Neuronal stem cell (in vitro differentiated cells): ENCODE results near the gene SORT1.

Experiments used
- DNase-seq: peaks from one replicate; pipeline ENCODE4 v3.0.0-alpha.2; 2013; ENCODE audit warnings: low spot score
- H2AFZ ChIP-seq: one replicate; pipeline ENCODE4 v1.6.1; 2013; ENCODE audit warnings: mild to moderate bottlenecking, low read length, inconsistent platforms
- H2AK5ac ChIP-seq: 2 replicates; pipeline ENCODE4 v1.6.1; 2013; ENCODE audit warnings: low read depth, mild to moderate bottlenecking, inconsistent platforms, low read length, moderate library complexity, mixed read lengths
- H2BK120ac ChIP-seq: 2 replicates; pipeline ENCODE4 v1.6.1; 2013; ENCODE audit warnings: low read depth, mild to moderate bottlenecking, inconsistent platforms, low read length, moderate library complexity, mixed read lengths
- H2BK12ac ChIP-seq: one replicate; pipeline ENCODE4 v1.6.1; 2013; ENCODE audit warnings: low read length, inconsistent platforms
- H2BK15ac ChIP-seq: 2 replicates; pipeline ENCODE4 v1.6.1; 2013; ENCODE audit warnings: mild to moderate bottlenecking, low read length, inconsistent platforms, mixed read lengths
- H2BK5ac ChIP-seq: one replicate; pipeline ENCODE4 v1.6.1; 2013; ENCODE audit warnings: inconsistent platforms, mild to moderate bottlenecking, low read length, moderate library complexity
- H3K14ac ChIP-seq: one replicate; pipeline ENCODE4 v1.6.1; 2013; ENCODE audit warnings: low read length, inconsistent platforms
- H3K18ac ChIP-seq: 2 replicates; pipeline ENCODE4 v1.6.1; 2013; ENCODE audit warnings: low read length, inconsistent platforms
- H3K23ac ChIP-seq: 2 replicates; pipeline ENCODE4 v1.6.1; 2013; ENCODE audit warnings: low read depth, mild to moderate bottlenecking, mixed read lengths, low read length, inconsistent platforms; ENCODE audit not compliant: poor library complexity
- H3K27ac ChIP-seq: replicated peaks from 3 replicates; pipeline ENCODE4 v1.5.1; 2013; ENCODE audit warnings: low read length, inconsistent platforms
- H3K27me3 ChIP-seq, 3 experiments: 2 replicates each; pipeline ENCODE4 v1.6.1; 2013; ENCODE audit warnings: low read length in 3 of 3, mild to moderate bottlenecking in 2 of 3, inconsistent platforms in 1 of 3, low read depth in 1 of 3, mixed read lengths in 1 of 3, moderate library complexity in 1 of 3; ENCODE audit not compliant: control insufficient read depth in 3 of 3, insufficient read depth in 3 of 3
- H3K36me3 ChIP-seq, 2 donors: replicated peaks in 1 of 2; 2 replicates each; pipeline ENCODE4 v1.6.1; 2013; ENCODE audit warnings: low read length in 2 of 2; ENCODE audit not compliant: control insufficient read depth in 2 of 2, insufficient read depth in 2 of 2
- H3K4ac ChIP-seq: 2 replicates; pipeline ENCODE4 v1.6.1; 2013; ENCODE audit warnings: inconsistent platforms, mild to moderate bottlenecking, low read length, moderate library complexity
- H3K4me1 ChIP-seq, 2 donors: 1 replicate in 1 of 2; 2 replicates in 1 of 2; pipeline ENCODE4 v1.6.1; 2013; ENCODE audit warnings: low read length in 2 of 2, low read depth in 1 of 2; ENCODE audit not compliant: control insufficient read depth in 2 of 2, insufficient read depth in 1 of 2
- H3K4me2 ChIP-seq: one replicate; pipeline ENCODE4 v1.6.1; 2013; ENCODE audit warnings: mild to moderate bottlenecking, low read length, inconsistent platforms; ENCODE audit not compliant: insufficient read depth, poor library complexity, severe bottlenecking
- H3K4me3 ChIP-seq, 2 donors: 2 replicates each; pipeline ENCODE4 v1.5.1; 2013; ENCODE audit warnings: low read length in 2 of 2, mild to moderate bottlenecking in 2 of 2, inconsistent platforms in 1 of 2, moderate library complexity in 1 of 2
- H3K79me1 ChIP-seq: one replicate; pipeline ENCODE4 v1.6.1; 2013; ENCODE audit warnings: low read depth, mild to moderate bottlenecking, inconsistent platforms, low read length, moderate library complexity
- H3K9ac ChIP-seq: one replicate; pipeline ENCODE4 v1.6.1; 2013; ENCODE audit warnings: mild to moderate bottlenecking, low read depth, low read length, inconsistent platforms; ENCODE audit not compliant: poor library complexity
- H3K9me3 ChIP-seq, 2 donors: replicated peaks in 1 of 2; 2 replicates each; pipeline versions ENCODE3 to v1.6.1; 2013; ENCODE audit warnings: low read length in 2 of 2, mild to moderate bottlenecking in 2 of 2, inconsistent platforms in 1 of 2, low read depth in 1 of 2, mixed read lengths in 1 of 2, moderate library complexity in 1 of 2; ENCODE audit not compliant: control insufficient read depth in 2 of 2, insufficient read depth in 1 of 2
- H4K8ac ChIP-seq: one replicate; pipeline ENCODE4 v1.6.1; 2013; ENCODE audit warnings: low read depth, mild to moderate bottlenecking, inconsistent platforms, low read length, moderate library complexity
- H4K91ac ChIP-seq: one replicate; pipeline ENCODE4 v1.6.1; 2013; ENCODE audit warnings: low read length, low read depth, mild to moderate bottlenecking, inconsistent platforms; ENCODE audit not compliant: poor library complexity
- WGBS, 2 donors: extraction: QIAGEN DNeasy Blood & Tissue Kit; methylation state at CpG; one replicate each; pipeline ENCODE4 v1.1.7; 2013; ENCODE audit warnings: missing lambda C conversion rate in 2 of 2, mixed read lengths in 1 of 2; ENCODE audit not compliant: insufficient read length in 2 of 2, insufficient replicate concordance in 1 of 2; ENCODE audit errors: extremely low coverage in 2 of 2; 5-methylcytosine and 5-hydroxymethylcytosine counted together

Gene SORT1

GRCh38 chr1:109372281-109372680 lies 25.4 kb downstream of the SORT1 start:
- H3K27ac ChIP-seq = no peak overlapping the region
- H2BK120ac ChIP-seq = no peak overlapping the region
- H2BK5ac ChIP-seq = no peak overlapping the region
- H3K9ac ChIP-seq = no peak overlapping the region
- no peak overlapping the region for H3K23ac ChIP-seq
- no peak overlapping the region for H4K91ac ChIP-seq
- H2BK12ac ChIP-seq = no peak overlapping the region
- H3K4ac ChIP-seq = no peak overlapping the region
- H4K8ac ChIP-seq = no peak overlapping the region
- no peak overlapping the region for H3K4me2 ChIP-seq
- H2AK5ac ChIP-seq = no peak overlapping the region
- no peak overlapping the region for H2AFZ ChIP-seq
- H3K36me3 ChIP-seq = peaks cover 2 to 13% of the 10 kb centered on the region in 2 donors
- H2BK15ac ChIP-seq = no peak overlapping the region
- H3K27me3 ChIP-seq = no peaks in the 10 kb centered on the region
- H3K18ac ChIP-seq = no peak overlapping the region
- no peak overlapping the region for H3K4me3 ChIP-seq
- H3K79me1 ChIP-seq = no peaks in the 10 kb centered on the region
- peaks cover 0 to 5% of the 10 kb centered on the region in 2 donors for H3K9me3 ChIP-seq
- H3K4me1 ChIP-seq = peaks cover 0 to 2% of the 10 kb centered on the region in 2 donors
- no CpG with 5 or more reads among the region's 6 CpGs for WGBS, 2 donors
- no peak for DNase-seq
- H3K14ac ChIP-seq = no peak overlapping the region

GRCh38 chr1:109371341-109371739 lies 26.4 kb downstream of the SORT1 start:
- H3K4me2 ChIP-seq = no peak overlapping the region
- no peak overlapping the region for H2BK15ac ChIP-seq
- H3K23ac ChIP-seq = no peak overlapping the region
- no CpG with 5 or more reads among the region's 4 CpGs for WGBS, 2 donors
- H3K36me3 ChIP-seq = peaks cover 4 to 22% of the 10 kb centered on the region in 2 donors
- no peak overlapping the region for H4K91ac ChIP-seq
- no peak for DNase-seq
- H3K9ac ChIP-seq = no peak overlapping the region
- H3K27ac ChIP-seq = no peak overlapping the region
- H3K14ac ChIP-seq = no peak overlapping the region
- H3K4me3 ChIP-seq = no peak overlapping the region
- no peaks in the 10 kb centered on the region for H3K79me1 ChIP-seq
- H3K27me3 ChIP-seq = no peaks in the 10 kb centered on the region
- no peak overlapping the region for H2BK5ac ChIP-seq
- no peak overlapping the region for H4K8ac ChIP-seq
- no peak overlapping the region for H3K18ac ChIP-seq
- H3K4ac ChIP-seq = no peak overlapping the region
- H2AFZ ChIP-seq = no peak overlapping the region
- no peak overlapping the region for H2BK120ac ChIP-seq
- H3K4me1 ChIP-seq = peaks cover 0 to 2% of the 10 kb centered on the region in 2 donors
- H2BK12ac ChIP-seq = no peak overlapping the region
- no peak overlapping the region for H2AK5ac ChIP-seq
- H3K9me3 ChIP-seq = peaks cover 0 to 5% of the 10 kb centered on the region in 2 donors

DNA sequence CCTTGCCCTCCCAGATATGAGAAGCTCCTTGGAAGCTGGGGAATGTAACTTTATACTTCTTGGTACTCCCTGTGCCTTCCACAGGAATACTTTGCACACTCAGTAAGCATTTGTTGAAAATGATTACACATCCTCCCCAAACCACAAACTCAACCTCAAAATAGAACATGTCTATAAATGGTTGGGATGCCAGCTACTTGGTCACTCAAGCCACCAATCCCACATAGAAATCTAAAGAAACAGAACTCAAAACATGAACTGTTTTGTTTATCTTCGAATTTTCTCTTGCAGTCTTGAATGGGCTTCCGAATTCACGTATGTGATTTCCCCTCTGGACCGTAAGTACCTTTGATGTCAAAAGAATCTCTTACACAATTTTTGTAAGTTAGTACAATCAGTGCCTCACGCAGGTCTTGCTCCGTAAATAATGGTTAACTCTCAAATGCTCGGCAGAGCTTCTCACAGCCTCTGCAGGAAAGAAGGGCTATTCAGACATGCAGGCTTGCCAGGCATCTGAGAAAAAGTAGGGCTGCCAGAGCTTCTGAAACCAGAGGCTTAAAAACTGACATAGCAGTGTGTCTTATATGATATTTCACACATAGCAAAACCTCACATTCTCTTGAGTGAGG lies 26.9 kb downstream of the SORT1 start:
- H3K27me3 ChIP-seq = no peaks in the 10 kb centered on the region
- H2BK12ac ChIP-seq = no peak overlapping the region
- no peak overlapping the region for H2BK5ac ChIP-seq
- H3K4ac ChIP-seq = no peak overlapping the region
- H3K79me1 ChIP-seq = no peaks in the 10 kb centered on the region
- no peak overlapping the region for H2AK5ac ChIP-seq
- no peak overlapping the region for H3K18ac ChIP-seq
- peaks cover 0 to 2% of the 10 kb centered on the region in 2 donors for H3K4me1 ChIP-seq
- H3K36me3 ChIP-seq = peaks cover 4 to 27% of the 10 kb centered on the region in 2 donors
- H3K4me3 ChIP-seq = no peak overlapping the region
- no peak overlapping the region for H3K14ac ChIP-seq
- no peak overlapping the region for H4K91ac ChIP-seq
- no peak overlapping the region for H2BK120ac ChIP-seq
- no peak overlapping the region for H3K23ac ChIP-seq
- no peak overlapping the region for H3K27ac ChIP-seq
- DNase-seq = no peak
- H3K4me2 ChIP-seq = no peak overlapping the region
- H3K9me3 ChIP-seq = peaks cover 0 to 5% of the 10 kb centered on the region in 2 donors
- no CpG with 5 or more reads among the region's 7 CpGs for WGBS, 2 donors
- no peak overlapping the region for H4K8ac ChIP-seq
- no peak overlapping the region for H2BK15ac ChIP-seq
- no peak overlapping the region for H2AFZ ChIP-seq
- H3K9ac ChIP-seq = no peak overlapping the region

DNA sequence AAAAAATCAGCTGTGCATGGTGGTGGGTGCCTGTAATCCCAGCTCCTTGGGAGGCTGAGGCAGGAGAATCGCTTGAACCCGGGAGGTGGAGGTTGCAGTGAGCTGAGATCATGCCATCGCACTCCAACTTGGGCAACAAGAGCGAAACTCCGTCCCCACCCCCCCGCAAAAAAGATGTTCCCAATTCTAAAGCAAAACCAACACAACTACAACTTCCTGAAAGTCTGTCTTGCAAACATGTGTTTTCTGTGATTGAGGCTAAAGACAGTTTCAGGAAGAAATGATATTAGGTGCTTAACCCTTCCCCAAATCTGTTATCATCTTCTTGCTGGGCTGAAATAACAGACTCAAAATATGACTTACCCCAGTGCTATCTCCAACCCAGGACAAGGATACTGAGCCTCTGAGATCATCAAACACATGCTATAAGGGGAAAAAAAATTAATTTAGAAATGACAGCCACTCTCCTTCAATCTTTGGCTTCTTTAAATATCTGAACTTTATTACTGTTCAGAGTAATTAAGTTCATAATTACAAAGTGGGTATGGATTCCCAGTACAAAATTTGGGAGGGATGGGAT lies 28.5 kb downstream of the SORT1 start:
- H3K4me3 ChIP-seq = no peak overlapping the region
- peaks cover 7 to 40% of the 10 kb centered on the region in 2 donors for H3K36me3 ChIP-seq
- no peak overlapping the region for H3K27ac ChIP-seq
- WGBS, 2 donors = no CpG with 5 or more reads among the region's 6 CpGs
- H3K4me1 ChIP-seq = peaks cover 0 to 2% of the 10 kb centered on the region in 2 donors
- H3K27me3 ChIP-seq = no peaks in the 10 kb centered on the region
- H3K9me3 ChIP-seq = no peaks in the 10 kb centered on the region
- no peak for DNase-seq
- no peak overlapping the region for H3K4ac ChIP-seq
- no peak overlapping the region for H3K14ac ChIP-seq
- no peak overlapping the region for H3K23ac ChIP-seq
- H2BK12ac ChIP-seq = no peak overlapping the region
- no peak overlapping the region for H3K4me2 ChIP-seq
- H3K18ac ChIP-seq = no peak overlapping the region
- H3K9ac ChIP-seq = no peak overlapping the region
- no peaks in the 10 kb centered on the region for H3K79me1 ChIP-seq
- H4K91ac ChIP-seq = no peak overlapping the region
- H2BK15ac ChIP-seq = no peak overlapping the region
- no peak overlapping the region for H2AK5ac ChIP-seq
- no peak overlapping the region for H2BK5ac ChIP-seq
- H2BK120ac ChIP-seq = no peak overlapping the region
- H2AFZ ChIP-seq = no peak overlapping the region
- no peak overlapping the region for H4K8ac ChIP-seq
